GM21360 (cell line): ENCODE results near the gene GP1BA.

Source experiments
- ATAC-seq: cut with Tn5 transposase; IDR thresholded peaks from one replicate; pipeline ENCODE4 v1.9.1; 2021; ENCODE audit warnings: mild to moderate bottlenecking, moderate library complexity; ENCODE audit not compliant: unreplicated experiment

The GP1BA gene

DNA sequence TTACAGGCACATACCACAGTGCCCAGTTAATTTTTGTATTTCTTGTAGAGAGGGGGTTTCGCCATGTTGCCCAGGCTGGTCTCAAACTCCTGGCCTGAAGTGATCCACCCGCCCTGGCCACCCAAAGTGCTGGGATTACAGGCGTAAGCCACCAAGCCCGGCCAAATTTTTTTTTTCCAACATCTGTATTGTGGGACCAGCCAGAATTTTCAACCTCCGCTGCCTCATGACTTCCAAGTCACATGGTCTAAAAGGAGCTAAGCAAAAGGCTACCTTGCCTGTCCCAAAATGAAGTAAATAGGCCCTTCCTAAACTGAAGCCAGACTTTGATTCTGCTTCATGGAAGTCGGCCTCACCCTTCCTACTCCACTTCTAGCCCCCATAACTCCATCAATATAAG, 39.7 kb downstream of the GP1BA start:
- no peak for ATAC-seq

DNA sequence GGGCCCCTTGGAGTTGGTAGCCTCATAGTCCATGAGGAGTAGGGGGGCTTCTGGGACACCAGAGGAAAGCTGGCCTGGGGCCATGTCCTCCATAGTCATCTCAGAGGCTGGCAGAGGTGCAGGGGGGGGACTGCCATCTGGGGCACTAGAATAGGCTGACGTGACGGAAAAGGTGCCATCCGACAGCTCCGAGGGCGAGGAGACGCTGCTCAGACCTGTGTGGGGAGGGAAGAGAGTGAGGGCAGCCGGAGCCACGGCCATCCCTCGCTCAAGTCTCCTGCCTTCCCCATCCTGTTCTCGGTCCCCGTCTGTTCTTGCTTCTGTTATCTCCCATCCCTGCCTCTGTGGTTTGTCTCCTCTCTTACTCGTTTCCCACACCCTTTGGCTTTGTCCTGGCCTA, 40.2 kb downstream of the GP1BA start:
- no peak for ATAC-seq

DNA sequence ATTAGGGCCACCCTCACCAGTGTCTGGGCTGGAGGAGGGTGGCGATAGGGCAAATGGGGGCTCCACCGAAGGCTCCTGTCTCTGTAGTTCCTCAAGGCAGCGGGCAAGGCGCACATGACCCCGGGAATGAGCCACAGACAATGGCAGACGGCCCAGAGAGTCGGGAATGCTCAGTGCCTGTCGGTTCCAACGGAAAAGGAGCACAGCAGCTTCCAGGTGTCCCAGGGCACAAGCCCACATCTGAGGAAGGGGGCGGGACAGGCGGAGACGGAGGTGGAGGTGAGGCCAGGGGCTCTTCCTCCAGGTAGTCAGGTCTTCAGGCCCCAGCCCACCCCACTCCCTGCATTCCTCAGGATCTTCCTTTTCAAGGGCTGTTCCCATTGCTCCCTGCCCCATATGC, 40.7 kb downstream of the GP1BA start:
- no peak for ATAC-seq

DNA sequence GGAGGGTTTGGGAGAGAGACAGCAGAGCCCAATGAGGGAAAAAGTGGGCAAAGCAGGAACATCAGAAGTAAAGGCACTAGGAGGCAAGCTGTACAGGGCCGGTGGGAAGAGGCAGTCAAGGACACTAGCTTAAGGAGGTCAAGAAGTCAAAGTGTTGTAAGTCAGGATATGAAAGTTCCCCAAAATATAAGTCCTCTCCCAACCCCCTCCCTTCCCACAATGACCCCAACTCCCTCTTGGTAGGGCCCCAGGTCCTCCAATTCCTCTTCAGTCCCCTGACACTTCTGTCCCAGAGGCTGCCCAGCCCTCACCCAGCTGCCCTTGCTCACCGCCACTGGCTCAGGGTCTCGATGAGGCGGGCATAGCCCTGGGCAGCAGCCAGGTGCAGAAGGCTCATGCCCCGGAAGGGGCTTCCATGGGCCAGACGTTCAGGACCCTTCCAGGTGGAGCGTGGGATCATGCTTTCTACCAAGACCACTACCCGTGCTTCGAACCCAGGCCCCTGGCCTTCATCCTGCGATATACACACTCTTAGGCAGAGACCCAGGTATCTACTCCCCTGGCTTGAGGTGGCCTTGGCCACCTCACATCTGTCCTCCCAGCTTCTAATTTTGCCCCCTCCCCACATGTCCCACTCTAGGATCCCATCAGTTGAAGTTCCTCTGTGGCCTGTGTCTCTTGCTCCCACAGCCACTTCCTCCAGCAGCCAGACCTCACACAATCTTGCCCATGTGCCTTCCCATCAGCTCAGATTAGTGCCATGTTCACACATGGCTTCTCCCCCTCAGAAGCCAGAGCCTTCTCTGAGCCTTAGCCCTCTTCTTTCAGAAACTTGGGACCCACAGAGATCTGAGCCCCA, 41.4 kb downstream of the GP1BA start:
- ATAC-seq, result no peak

DNA sequence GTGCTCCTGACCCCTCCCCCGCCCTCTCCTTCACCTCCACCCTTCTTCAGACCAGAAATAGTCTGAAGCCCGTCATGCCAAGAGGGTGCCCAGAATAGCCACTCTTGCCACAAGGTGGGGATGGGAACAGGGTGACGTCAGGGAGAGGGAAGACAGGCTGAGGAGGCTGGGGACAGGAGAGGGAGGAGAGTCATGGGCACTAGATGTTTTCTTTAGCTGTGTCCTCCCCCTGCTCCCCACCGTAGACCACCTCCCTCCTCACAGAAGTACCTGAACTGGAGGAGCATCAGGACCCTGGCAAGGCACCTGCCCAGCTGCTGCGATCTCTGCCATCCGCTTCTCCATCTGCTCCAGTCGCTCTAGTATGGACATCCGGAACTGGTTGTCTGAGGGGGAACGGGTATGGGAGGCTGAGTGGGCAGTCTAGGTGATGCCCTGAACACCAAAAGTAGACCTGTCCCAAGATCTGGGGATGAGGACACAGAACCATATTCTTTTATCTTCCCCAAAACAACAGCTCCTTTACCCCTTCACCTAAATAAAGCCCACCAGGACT, 42.1 kb downstream of the GP1BA start:
- no peak for ATAC-seq

DNA sequence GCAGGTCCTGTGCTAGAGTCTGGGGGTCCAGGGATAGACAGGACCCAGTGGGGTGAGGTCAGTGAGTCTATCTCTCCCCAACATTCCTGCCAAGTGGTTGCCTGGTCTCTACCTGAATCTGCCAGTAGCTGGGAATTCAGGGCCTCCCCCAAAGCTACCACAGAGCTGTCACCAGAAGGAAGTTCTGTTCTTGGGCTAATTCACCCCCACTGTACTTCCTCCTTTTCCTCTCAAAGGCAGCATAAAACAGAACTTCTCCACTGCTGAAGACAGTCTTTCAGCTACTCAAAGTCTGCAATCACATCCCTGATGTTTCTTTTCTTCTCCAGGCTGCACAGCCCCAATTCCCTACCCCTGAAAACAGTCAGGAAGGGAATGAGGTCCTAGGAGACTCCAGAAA, 46.6 kb downstream of the GP1BA start:
- no peak for ATAC-seq

DNA sequence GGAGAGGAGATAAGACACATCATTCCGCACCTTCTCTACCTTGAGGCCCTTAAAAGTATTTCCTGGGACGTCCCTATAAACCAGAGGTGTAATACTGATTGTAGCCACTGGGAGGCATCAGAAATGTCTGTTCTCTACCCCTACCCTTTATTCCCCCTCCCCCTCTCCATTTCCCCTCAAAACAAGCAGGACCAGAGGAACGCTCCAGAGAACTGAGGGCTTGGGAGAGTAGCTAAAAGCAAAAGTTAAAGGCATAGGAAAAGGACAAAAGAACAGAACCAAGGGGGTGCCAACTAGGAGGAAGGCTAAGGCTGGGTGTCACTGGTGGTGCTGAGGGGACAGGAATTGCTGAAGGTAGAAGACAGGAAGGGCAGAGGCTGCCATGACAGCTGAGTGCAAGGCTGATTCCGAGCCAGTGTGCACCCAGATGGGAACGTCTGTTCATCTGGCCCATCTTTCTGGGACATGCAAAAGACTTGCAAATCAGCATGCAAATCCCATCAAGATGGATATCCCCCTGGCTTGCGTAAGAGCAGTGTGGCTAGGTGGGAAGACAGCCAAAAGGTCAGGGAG, 48.7 kb downstream of the GP1BA start:
- ATAC-seq, result no peak

DNA sequence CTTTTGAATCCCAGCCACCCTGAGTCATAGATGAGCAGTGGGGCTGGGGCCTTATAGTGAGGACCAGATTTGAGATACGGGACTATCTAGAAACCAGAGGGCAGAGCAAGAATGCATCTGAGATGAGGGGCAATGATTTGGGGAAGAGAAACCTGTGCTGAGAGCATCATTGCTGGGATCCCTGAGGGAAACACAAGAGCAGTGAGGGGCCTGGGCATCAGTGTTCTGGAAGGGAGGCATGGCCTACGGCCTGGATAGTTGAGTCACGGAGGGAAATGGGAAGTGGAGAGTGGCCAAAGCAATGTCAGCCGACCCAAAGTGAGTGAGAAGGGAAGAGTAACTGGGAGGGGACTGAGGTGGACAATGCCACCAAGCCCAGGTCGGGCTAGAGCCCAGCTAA, 50.2 kb downstream of the GP1BA start:
- no peak for ATAC-seq
